IPS DF 4.7 (cell line): ENCODE data around the gene ERI2.
"Not testable (repeated sequence)": the region's sequence is repeated elsewhere in the genome, so short reads cannot be mapped to it uniquely, and the experiment has no call there.

Experiments
- DNase-seq: peaks from one replicate; pipeline ENCODE4 v3.0.0-alpha.2; 2013; ENCODE audit warnings: low spot score; ENCODE audit errors: extremely low read depth

ERI2 gene

DNA sequence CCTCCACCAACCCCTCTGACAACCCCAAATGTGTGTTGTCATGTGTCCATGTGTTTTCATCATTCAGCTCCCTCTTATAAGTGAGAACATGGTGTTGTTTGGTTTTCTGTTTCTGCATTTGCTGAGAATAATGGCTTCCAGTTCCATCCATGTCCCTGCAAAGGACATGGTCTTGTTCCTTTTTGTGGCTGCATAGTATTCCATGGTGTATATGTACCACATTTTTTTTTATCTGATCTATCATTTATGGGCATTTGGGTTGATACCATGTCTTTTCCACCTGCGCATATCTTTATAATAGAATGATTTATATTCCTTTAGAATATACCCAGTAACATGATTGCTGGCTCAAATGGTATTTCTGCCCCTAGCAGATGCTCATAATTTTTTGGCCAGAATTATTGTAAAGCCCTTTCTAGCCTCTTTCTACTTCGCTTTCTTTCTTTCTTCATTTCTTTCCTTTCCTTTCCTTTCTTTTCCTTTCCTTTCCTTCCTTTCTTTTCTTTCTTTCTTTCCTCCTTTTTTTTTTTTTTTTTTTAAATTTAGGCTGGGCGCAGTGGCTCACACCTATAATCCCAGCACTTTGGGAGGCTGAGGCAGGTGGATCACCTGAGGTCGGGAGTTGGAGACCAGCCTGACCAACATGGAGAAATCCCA, 12.8 kb upstream of the ERI2 start:
- DNase-seq, result no peak

DNA sequence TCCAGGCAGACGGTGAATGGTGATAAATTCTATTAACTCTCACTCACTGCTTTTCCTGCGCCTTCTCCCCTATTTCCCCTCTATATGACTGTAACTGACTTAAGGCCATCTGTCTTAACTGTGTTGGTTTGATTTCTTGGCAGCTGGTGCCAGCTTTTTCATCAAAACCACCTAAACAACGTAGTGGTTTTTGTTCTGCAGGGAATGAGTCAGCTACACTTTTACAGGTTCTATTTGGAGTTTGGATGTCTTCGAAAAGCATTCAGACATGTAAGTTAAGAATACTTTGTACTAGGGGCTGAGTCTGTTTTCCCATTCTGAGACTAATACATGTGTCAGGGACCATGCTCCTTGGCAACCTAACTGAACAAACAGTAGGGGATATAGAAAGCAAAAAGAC, 8.5 kb upstream of the ERI2 start:
- DNase-seq, result no peak

DNA sequence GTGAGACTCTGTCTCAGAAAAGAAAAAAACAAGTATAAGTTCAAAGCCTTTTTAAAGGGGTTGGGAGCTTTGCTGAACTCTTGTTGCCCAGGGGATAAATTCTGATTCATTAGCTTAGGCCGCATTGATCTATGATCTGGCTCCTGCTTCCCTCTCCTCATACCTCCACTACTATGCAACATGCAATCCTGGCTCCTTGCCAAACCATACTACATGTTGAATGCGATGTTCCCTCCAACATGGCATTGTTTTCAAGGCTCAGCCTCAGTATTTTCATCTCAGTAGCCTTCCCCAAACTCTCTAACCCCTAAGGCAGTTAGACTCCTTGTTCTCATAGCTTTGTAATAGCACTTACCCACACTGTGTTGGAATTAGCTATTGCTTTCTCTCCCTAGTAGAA, 6.2 kb upstream of the ERI2 start:
- DNase-seq, result no peak

DNA sequence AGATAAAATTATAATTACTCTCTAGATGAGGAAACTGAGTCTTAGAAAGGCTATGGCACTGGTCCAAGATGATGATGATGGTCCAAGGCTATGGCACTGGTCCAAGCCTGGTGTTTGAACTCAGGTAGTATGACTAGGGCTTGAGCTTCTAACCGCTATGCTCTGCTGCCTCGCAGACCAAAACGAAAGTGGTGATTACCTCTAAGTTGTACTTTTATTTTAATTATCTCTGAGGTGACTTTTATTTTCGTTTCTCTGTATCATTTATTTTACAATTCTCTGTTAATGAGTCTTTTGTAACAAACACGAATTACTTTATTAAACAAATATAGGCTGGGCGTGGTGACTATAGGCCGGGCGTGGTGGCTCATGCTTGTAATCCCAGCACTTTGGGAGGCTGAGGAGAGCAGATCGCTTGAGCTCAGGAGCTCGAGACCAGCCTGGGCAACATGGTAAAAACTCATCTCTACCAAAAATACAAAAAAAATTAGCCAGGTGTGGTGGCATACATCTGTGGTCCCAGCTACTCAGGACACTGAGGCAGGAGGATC, 5.7 kb upstream of the ERI2 start:
- no peak for DNase-seq

DNA sequence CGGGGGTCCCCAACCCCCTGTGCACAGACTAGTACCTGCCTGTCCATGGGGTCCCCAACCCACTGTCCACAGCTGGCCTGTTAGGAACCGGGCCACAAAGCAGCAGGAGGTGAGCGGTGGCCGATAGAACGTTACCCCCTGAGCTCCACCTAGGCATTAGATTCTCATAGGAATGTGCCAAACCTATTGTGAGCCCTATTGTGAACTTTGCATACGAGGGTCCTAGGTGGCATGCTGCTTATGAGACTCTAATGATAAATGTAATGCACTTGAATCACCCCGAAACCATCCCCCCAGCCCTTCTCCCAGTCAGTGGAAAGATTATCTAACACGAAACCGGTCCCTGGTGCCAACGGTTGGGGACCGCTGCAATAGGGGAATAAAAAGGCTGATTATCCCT, 1.6 kb upstream of the ERI2 start:
- DNase-seq, result no peak

DNA sequence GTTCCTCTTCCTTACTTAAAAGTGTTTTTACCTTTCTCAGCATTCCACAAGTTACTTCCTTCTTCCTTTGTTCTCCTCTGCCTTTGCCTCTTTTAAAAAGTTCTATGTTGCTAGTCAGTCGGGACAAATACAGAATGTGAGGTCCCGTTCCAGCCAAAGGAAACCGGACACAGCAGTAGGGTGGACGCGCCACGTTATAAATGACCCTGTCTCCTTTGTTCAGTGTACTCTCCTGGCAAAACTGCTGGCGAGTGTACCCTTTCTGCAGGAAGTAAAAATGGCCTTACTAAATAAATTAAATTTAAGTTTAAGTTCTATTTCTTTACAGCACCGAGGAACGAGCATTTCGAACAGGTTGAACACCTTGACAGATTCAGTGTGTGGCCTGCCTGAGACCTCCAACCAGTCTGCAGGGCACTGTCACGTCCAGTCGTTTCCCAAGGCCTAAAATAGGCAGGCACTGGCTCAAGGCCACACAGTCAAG, 546 bp downstream of the ERI2 start:
- DNase-seq, result not testable (repeated sequence)

DNA sequence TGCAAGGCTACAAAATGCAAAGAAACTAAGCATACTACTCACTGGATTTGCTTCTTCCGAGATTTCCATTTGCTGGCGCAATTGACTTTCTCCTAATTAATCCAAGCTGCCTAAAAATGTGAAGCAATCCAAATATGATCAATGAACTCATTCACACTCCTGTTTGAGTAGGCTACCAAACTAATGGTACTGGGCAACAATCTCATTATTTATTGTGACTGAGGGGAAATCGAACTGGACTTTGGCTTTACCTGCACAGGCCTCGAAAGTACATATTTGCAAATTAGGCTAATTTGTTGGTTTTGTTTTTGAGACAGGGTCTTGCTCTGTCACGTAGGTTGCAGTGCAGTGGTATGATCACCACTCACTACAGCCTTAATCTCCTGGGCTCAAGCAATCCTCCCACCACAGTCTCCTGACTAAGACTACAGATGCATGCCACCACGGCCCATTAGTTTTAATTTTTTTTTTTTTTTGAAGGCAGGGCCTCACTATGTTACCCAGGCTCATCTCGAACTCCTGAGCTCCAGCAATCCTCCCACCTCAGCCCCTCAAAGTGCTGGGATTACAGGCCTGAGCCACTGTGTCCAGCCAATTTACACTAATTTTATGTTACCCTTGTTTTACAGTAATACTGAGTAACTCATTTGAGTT, 2.6 kb downstream of the ERI2 start:
- no peak for DNase-seq

DNA sequence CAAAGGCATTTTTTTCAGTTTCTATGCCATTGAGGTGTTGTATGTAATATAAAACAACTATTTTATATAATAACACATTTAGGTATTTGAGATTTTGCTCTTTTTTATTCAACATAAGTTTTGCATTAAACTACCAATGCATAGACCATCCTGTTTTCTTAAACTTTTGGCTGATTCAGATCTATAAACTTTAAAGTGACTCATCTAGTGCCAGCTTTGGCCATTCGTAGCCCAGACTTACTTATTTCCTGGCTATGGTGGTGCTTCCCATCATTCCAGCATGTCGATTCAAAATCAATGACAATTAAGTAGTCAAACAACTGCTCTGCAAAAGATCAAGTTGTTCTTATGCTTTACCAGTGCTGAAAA, 3.1 kb downstream of the ERI2 start:
- no peak for DNase-seq

DNA sequence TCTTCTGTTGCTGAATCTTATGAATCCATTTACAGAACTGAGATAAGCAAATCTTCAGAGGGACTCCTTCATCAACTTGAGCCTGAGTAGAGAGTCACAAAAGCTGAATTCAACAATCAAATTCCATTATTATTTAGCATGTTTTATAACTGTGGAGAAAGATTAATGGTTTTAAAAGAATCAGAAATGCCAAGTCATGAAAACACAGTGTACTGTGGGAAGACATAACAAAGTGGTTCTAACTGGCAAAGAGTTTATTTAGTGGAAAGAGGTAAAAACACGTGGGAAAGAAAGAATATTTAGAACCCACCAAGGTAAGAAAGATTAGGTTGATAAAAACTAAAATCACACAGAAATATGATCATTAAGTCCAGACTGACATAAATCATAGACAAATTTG, 5.0 kb downstream of the ERI2 start:
- DNase-seq, result no peak

DNA sequence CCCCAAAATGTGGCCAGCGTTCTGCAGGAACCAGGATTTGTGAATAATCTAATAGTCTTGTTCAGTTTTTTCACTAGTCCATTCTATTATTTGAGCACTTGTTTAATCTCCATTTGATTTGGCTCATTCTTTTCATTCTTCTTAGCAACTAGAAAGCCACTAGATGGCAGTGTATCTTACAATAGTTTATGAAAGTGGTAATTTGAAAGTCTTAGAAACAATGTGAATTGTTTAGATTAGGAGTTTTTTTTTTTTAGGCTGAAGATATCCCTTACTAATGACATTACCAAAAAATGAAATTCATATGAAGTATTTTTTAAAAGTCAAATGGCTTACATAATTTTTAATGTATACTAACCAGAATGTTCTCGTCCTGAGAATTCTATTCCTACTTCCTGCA, 6.7 kb downstream of the ERI2 start:
- no peak for DNase-seq

DNA sequence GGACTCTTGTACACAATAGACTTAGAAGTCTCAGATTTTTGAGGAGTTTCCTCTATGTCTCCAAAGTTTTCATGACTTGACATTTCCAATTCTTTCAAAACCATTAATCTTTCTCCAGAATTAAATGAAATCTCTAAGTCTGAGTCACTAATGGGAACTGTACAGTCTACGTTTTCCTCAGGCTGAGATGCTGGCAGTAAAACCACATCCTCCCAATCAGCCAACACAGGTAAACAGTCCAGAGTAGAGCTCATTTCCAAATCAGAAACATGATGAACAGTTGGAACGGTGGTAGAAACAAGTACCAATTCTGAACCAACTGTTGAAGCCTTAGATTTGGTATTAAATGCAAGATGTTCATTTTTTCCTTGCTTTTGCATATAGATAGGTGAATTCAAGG, 7.9 kb downstream of the ERI2 start:
- no peak for DNase-seq

DNA sequence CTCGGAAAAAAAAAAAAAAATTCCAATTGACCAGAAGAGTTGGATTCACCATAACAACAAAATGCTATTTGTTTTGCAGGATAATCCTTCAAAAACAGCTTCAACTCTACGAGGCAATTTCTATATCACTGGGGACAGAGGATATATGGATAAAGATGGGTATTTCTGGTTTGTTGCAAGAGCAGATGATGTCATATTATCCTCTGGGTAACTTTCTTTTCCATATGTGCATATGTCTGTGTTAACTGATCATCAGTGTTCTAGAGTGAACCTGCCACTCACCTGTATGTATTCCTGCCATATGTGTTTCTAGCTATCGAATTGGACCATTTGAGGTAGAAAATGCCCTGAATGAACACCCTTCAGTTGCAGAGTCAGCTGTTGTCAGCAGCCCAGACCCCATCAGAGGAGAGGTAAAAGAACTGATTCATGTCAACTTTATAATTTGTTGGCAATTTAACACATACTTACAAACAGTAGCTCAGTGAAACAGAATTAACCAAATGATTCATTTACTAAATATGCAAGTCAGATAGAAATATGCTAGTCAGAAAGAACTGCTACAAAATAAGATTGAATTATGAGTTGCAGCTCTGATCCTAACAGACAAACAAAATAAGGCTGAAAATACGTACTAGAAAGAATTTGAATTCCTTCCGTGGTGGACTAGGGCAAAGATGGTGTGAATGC, 14.2 kb downstream of the ERI2 start:
- no peak for DNase-seq

DNA sequence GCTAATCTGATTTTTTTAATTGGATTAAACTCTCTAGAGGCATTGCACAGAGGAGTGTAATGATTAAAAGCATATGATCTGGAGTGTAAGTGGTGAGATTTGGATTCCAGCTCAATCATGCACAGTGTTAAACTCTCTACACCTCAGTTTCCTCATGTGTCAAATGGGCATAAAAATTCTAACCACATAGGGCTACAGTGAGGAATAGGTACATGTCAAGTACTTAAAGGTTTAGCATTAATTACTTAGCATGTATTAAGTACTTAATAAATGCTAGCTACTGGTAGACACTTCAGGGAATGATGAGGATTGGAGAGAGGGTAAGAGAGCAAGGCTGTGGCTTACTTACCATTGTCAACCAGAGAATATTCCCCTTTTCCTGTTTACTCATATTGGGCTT, 17.1 kb downstream of the ERI2 start:
- DNase-seq, result no peak

DNA sequence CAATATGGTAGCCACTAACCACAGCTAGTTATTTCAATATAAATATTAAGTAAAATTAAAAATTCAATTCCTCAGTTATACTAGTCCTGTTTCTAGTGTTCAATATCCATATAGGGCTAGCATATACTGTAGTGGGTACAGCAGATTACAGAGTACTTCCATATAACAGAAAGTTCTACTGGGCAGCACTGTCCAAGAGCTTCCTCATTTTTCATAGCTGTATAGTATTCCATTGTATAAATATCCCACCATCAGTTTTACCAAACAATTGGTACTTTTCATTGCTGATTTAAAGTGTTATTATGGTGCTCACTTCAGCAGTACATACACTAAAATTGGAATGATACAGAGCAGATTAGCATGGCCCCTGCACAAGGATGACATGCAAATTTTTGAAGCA, 22.1 kb downstream of the ERI2 start:
- DNase-seq, result no peak

DNA sequence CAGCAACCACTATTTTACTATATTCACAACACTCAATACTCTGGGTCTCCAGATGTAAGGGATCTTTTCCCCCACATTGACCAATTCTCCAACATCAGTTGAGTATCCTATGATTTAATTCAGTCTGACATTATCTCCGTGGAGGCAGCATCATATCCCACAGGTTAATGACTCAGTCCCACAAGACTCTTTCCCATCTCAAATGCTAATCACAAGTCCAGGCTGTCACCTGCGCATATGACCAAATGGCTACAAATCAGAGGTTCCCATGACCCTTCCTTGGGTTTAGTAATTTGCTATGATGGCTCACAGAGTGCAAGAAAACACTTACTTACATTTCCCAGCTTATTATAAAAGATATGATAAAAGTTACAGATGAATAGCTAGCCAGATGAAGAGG, 23.8 kb downstream of the ERI2 start:
- no peak for DNase-seq

DNA sequence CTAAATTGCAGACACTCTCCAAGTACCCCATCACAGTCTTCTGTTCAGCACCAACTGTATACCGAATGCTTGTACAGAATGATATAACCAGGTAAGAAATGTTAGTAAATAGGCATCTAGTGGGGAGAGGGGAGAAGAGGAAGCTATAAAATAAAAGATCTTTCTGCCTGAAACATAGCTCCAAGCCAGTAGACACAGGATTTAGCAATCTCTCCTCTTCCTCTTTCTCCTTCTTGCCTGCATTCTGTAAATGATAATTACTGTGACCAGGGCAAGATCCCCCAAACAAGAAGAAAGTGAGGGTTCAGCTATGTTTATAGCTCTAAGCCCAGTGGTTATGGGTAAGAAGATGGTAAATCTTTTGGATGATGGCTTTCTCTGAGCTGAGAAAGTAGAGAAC, 24.6 kb downstream of the ERI2 start:
- DNase-seq, result no peak

DNA sequence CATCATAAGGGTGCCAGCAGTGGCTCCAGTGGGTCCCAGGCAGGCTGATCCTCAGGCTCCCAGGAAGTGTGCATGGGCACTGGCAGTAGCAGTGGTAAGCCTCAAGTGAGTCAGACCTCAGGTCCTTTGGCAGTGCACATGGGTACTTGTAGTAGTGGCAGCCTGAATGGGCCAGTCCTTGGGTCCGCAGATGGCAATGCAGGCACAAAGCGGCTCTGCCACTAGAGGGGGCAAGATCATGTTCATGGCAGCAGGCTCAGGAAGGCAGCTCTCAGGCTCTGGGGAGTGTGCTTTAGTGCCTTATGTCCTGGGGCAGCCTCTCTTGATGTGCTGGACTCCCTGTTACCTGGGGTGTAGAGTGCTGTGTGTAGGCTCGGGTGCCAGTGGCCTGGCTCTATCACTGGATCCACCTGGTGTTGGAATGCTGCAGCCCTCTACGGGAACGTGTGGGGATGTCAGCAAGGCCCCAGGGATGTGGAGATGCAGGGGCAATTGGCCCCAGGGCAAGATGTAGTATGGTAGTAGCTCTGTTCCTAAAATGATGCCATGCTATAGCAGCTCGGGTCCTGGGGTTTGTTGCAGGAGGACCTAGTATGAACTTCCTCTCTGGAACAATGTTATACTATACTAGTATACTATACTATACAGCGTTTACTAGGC, 31.4 kb downstream of the ERI2 start:
- no peak for DNase-seq

DNA sequence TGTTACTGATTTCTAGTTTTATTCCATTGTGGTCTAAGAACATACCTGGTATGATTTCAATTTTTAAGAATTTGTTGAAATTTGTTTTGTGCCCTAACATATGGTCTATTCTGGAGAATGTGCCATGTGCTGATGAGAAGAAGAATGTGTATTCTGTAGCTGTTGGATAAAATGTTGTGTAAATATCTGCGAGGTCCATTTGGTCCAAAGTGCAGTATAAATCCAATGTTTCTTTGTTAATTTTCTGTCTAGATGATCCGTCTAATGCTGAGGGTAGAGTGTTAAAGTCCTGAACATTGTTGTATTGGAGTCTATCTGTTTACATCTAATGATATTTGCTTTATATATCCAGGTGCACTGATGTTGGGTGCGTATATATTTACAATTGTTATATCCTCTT, 32.6 kb downstream of the ERI2 start:
- no peak for DNase-seq

DNA sequence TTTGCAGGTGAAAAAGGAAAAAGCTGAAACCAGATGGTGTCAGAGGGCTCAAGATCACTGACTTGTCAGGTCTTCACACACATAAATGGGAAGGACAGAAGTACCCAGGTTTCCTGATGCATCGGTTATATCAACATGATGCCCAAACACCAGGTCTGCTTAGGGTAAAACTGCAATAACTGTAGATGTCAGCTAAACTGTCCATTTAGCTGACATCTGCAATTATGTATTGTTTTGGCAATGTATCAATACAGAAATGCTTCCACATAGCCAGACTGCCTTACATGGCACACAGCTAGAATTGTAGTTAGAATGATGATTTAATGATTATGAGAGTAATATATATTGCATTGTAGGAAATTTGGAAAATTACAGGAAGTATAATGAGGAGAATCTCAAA, 37.5 kb downstream of the ERI2 start:
- no peak for DNase-seq

DNA sequence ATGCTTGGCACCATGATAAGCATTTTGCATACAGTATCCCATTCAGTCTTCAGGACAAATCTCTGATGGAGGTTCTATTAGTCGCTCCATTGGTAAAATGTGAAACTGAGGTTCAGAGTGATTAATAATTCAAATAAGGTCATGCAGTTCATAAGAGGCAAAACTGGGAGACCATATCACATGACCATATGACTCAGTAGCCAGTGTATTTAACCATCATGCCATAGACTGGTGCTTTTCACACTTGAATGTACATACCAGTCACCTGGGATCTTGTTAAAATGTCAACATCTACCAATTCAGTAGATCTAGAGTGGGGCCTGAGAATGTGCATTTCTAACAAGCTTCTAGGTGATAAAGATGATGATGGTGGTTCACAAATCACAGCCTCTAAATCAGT, 38.2 kb downstream of the ERI2 start:
- DNase-seq, result no peak

DNA sequence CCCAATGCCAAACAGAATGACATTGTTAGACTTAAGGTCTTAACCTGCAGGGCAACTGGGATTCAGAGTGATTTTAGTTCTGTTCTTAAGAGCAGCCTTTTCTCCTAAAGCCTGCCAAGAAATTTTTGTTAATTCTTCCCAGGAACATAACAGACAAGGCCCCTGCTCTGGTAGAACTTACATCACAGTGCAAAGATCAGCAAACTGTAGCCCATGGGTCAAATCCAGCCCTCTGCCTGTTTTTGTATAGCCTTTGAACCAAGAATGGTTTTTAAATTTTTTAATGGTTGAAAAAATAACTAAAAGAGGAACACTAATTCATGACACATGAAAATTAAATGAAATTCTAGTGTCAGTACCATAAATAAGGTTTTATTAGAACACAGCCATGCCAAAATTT, 38.7 kb downstream of the ERI2 start:
- DNase-seq, result no peak

DNA sequence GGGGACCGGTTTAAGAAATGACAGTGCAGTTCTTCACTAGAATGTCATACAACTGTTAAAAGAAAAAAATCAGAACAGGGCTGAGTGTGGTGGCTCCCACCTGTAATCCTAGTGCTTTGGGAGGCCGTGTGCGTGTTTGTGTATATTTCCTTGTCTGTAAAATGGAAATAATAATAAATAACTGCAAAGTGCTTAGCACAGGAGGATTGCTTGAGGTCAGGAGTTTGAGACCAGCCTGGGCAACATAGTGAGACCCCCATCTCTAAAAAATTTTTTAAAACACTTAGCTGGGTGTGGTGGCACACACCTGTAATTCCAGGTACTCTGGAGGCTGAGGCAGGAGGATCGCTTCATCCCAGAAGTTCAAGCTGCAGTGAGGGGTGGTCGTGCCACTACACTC, 40.0 kb downstream of the ERI2 start:
- DNase-seq, result no peak
